KBM-7 (cell line): ENCODE measurements around the gene ELF3.
"Not testable (repeated sequence)": the region's sequence is repeated elsewhere in the genome, so short reads cannot be mapped to it uniquely, and the experiment has no call there.

ENCODE experiments used
- DNase-seq: peaks from one replicate; pipeline ENCODE4 v3.0.0-alpha.2; 2015
- in situ Hi-C: fragments of 300-500 bp; cut with MboI; formaldehyde crosslinking; loops from 2 replicates; pipeline ENCODE4 v1.14.3; 2020; ENCODE audit warnings: low sequenced_read_pairs, low pct_unique_long_range_greater_than_20kb, mixed read lengths

Gene ELF3

GRCh38 chr1:202005958-202006357 is 4.4 kb upstream of the ELF3 start:
- DNase-seq = no peak
- in situ Hi-C loops = no loop called here

DNA sequence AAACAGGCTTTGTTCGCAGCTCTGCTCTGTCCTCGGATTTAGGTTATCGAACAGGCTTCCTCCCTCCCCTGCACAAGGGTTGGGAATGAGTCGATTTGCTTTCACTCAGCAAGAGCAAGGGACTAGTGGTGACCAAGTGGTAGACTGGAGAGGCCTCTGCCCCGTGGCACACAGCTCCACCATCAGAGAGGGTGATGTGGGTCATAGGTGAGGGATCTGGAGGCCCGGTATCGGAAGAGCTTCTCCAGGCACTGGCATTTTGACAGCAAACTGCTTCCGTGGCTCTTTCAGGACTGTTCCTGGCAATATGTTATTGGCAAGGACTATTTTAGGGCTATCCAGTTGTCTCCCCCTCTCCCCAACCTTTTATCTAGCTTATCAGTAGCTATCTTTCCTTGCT is 3.1 kb upstream of the ELF3 start:
- no peak for DNase-seq
- in situ Hi-C loops = no loop called here

GRCh38 chr1:202007805-202008489 is 2.4 kb upstream of the ELF3 start:
- in situ Hi-C loops = no loop called here
- DNase-seq = no peak

- in situ Hi-C loops = loop anchor here (10.0 kb wide), 1 partner anchor 115 kb away; the partner anchor contains the start of gene GPR37L1
- DNase-seq = peak; percentile 69
These were observed 834 bp upstream of the ELF3 start for GRCh38 chr1:202009326-202010179.

- in situ Hi-C loops = loop anchor here (10.0 kb wide), 1 partner anchor 113 kb away; the partner anchor contains the start of gene GPR37L1
- DNase-seq = no peak
These were observed 1.6 kb downstream of the ELF3 start for GRCh38 chr1:202011994-202012393.

GRCh38 chr1:202012544-202013478 is 2.4 kb downstream of the ELF3 start:
- in situ Hi-C loops = loop anchor here (10.0 kb wide), 1 partner anchor 112 kb away; the partner anchor contains the start of gene GPR37L1
- DNase-seq = no peak

- in situ Hi-C loops = loop anchor here (10.0 kb wide), 1 partner anchor 111 kb away; the partner anchor contains the start of gene GPR37L1
- DNase-seq = no peak
These were observed 3.2 kb downstream of the ELF3 start for GRCh38 chr1:202013603-202014002.

- in situ Hi-C loops = loop anchor here (10.0 kb wide), 1 partner anchor 111 kb away; the partner anchor contains the start of gene GPR37L1
- DNase-seq = no peak
These were observed 3.7 kb downstream of the ELF3 start for GRCh38 chr1:202014060-202014459.

GRCh38 chr1:202014915-202015661 is 4.7 kb downstream of the ELF3 start:
- in situ Hi-C loops = loop anchor here (10.0 kb wide), 1 partner anchor 110 kb away; the partner anchor contains the start of gene GPR37L1
- no peak for DNase-seq

DNA sequence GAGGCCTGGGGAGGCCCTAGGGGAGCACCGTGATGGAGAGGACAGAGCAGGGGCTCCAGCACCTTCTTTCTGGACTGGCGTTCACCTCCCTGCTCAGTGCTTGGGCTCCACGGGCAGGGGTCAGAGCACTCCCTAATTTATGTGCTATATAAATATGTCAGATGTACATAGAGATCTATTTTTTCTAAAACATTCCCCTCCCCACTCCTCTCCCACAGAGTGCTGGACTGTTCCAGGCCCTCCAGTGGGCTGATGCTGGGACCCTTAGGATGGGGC is 5.2 kb downstream of the ELF3 start:
- in situ Hi-C loops = loop anchor here (10.0 kb wide), 1 partner anchor 109 kb away; the partner anchor contains the start of gene GPR37L1
- no peak for DNase-seq

DNA sequence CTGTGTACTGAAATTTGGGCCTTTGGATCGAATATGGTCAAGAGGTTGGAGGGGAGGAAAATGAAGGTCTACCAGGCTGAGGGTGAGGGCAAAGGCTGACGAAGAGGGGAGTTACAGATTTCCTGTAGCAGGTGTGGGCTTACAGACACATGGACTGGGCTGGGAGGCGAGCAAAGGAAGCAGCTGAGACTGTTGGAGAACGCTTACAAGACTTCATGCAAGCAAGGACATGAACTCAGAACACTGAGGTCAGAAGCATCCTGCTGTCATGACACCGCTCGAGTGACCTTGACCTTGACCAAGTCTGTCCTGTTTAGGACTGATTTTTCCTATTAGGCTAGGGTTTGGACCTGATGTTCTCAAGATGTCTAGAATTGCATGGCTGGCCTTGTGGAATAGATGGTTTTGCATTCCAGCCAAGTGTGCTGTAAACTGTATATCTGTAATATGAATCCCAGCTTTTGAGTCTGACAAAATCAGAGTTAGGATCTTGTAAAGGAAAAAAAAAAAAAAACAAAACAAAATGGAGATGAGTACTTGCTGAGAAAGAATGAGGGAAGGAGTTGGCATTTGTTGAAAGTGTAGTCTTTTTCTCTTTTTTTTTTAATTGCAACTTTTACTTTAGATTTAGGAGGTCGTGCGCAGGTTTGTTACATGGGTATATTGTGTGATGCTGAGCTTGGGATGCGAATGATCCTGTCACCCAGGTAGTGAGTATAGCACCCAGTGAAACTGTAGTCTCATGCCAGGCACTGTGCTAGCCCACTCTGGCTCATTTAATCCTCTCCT is 5.8 kb downstream of the ELF3 start:
- no peak for DNase-seq
- in situ Hi-C loops = loop anchor here (10.0 kb wide), 1 partner anchor 109 kb away; the partner anchor contains the start of gene GPR37L1

DNA sequence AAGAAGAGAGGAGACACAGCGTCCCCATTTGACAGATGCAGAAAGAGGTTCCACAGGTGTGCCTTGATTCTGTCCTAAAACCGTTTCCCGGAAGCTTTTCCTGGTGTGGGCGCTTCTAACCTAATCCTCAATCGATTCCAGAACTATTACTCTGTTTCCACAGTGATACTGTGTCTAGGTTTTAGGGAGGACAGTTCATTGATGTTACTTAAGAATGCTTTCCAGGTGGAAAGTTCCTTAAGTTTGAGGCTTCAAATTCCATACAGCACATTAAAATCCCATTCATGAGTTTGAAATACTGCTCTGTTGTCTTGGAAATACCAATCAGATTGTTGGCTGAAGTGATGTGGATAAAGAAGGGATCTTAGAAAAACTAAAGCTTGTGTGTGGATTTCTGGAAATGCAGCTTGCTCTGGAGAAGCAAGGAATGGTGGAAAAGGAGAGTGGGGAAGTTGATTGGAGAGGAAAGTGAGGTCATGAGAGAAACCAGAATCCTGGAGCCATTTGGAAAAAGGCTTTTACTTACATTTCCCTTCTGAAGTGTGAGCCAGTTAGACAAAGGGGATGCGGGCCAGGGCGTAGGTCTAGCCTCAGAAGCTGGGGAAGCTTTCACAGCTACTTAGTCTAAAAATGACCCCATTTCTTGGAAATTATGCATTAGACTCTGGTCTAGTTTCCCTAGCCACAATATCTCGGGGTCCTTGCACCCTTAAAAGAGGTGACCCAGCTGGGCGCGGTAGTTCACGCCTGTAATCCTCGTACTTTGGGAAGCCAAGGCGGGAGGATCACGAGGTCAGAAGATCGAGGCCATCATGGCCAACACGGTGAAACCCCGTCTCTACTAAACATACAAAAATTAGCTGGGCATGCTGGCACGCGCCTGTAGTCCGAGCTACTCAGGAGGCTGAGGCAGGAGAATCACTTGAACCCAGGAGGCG is 6.7 kb downstream of the ELF3 start:
- DNase-seq = no peak
- in situ Hi-C loops = loop anchor here (10.0 kb wide), 1 partner anchor 108 kb away; the partner anchor contains the start of gene GPR37L1

GRCh38 chr1:202017749-202018467 is 7.5 kb downstream of the ELF3 start:
- in situ Hi-C loops = loop anchor here (10.0 kb wide), 1 partner anchor 107 kb away; the partner anchor contains the start of gene GPR37L1
- no peak for DNase-seq

- in situ Hi-C loops = loop anchor here (10.0 kb wide), 1 partner anchor 106 kb away; the partner anchor contains the start of gene GPR37L1
- DNase-seq = no peak
These were observed 8.3 kb downstream of the ELF3 start for GRCh38 chr1:202018468-202019234.

- DNase-seq = not testable (repeated sequence)
- in situ Hi-C loops = loop anchor here (10.0 kb wide), 1 partner anchor 106 kb away; the partner anchor contains the start of gene GPR37L1
These were observed 8.8 kb downstream of the ELF3 start for GRCh38 chr1:202019235-202019558.
